Keratinocyte (primary cell): Measurements from ENCODE around the gene TDRKH. TPM values are rescaled to one million over a fixed set of nuclear protein-coding genes. Genes with fewer than 3 reads are reported as not detected.

ENCODE experiments used
- DNase-seq: peaks from one replicate; pipeline ENCODE4 v3.0.0-alpha.2; 2011; ENCODE audit warnings: low read depth, missing footprints, low spot score
- FAIRE-seq: peaks from 2 replicates; lab custom pipeline; 2011; peaks lifted over from hg19 to GRCh38; lab: Jason Lieb, UNC
- H2AFZ ChIP-seq: 2 replicates; pipeline ENCODE4 v1.6.0; 2012; ENCODE audit warnings: low read length, control low read depth, inconsistent platforms; ENCODE audit not compliant: control insufficient read depth
- H3K27ac ChIP-seq: 2 replicates; pipeline ENCODE4 v1.5.1; 2011; ENCODE audit warnings: low read length; ENCODE audit not compliant: control insufficient read depth, insufficient read depth
- H3K27me3 ChIP-seq: 3 replicates; pipeline ENCODE4 v1.6.0; 2011; ENCODE audit warnings: low read length; ENCODE audit not compliant: control insufficient read depth, insufficient read depth; ENCODE audit errors: extremely low read depth
- H3K36me3 ChIP-seq, 2 experiments: 2 replicates in 1 of 2; 3 replicates in 1 of 2; pipeline ENCODE4 v1.5.1; 2011; ENCODE audit warnings: low read length in 2 of 2, mild to moderate bottlenecking in 1 of 2; ENCODE audit not compliant: control insufficient read depth in 2 of 2, insufficient read depth in 2 of 2; ENCODE audit errors: extremely low read depth in 1 of 2
- H3K4me1 ChIP-seq: 3 replicates; pipeline ENCODE4 v1.5.1; 2011; ENCODE audit warnings: low read length; ENCODE audit not compliant: control insufficient read depth, insufficient read depth; ENCODE audit errors: extremely low read depth
- H3K4me2 ChIP-seq: 3 replicates; pipeline ENCODE4 v1.6.0; 2011; ENCODE audit warnings: low read depth, low read length; ENCODE audit not compliant: control insufficient read depth, insufficient read depth; ENCODE audit errors: extremely low read depth
- H3K4me3 ChIP-seq, 3 experiments: fragments of 200-600 bp in 1 of 3; sonication (generic) in 1 of 3; 2 replicates in 2 of 3; 3 replicates in 1 of 3; pipeline ENCODE4 v1.5.1; 2011 to 2016; ENCODE audit warnings: low read length in 3 of 3, mild to moderate bottlenecking in 3 of 3, control low read depth in 2 of 3, inconsistent platforms in 1 of 3, low read depth in 1 of 3, mixed read lengths in 1 of 3, mixed run types in 1 of 3, moderate library complexity in 1 of 3; ENCODE audit not compliant: control insufficient read depth in 2 of 3, insufficient read depth in 2 of 3; ENCODE audit errors: extremely low read depth in 1 of 3
- H3K79me2 ChIP-seq: 2 replicates; pipeline ENCODE4 v1.6.0; 2012; ENCODE audit warnings: low read length; ENCODE audit not compliant: control insufficient read depth, insufficient read depth
- H3K9ac ChIP-seq: 3 replicates; pipeline ENCODE4 v1.6.0; 2011; ENCODE audit warnings: low read length; ENCODE audit not compliant: control insufficient read depth, insufficient read depth; ENCODE audit errors: extremely low read depth
- H3K9me1 ChIP-seq: 3 replicates; pipeline ENCODE4 v1.6.0; 2011; ENCODE audit warnings: low read length; ENCODE audit not compliant: control insufficient read depth, insufficient read depth; ENCODE audit errors: extremely low read depth
- H3K9me3 ChIP-seq: 2 replicates; pipeline ENCODE4 v1.5.1; 2012; ENCODE audit warnings: low read depth, low read length; ENCODE audit not compliant: control insufficient read depth
- H4K20me1 ChIP-seq: 3 replicates; pipeline ENCODE4 v1.6.0; 2011; ENCODE audit warnings: low read length; ENCODE audit not compliant: control insufficient read depth, insufficient read depth; ENCODE audit errors: extremely low read depth
- CTCF ChIP-seq, 3 experiments: IDR thresholded peaks in 1 of 3; conservative IDR thresholded peaks in 1 of 3; optimal IDR thresholded peaks in 1 of 3; 2 replicates in 2 of 3; 3 replicates in 1 of 3; pipeline versions ENCODE3 to v1.5.1; 2011; ENCODE audit warnings: low read length in 3 of 3, mild to moderate bottlenecking in 3 of 3, moderate library complexity in 2 of 3, control low read depth in 1 of 3, inconsistent platforms in 1 of 3; ENCODE audit not compliant: insufficient read depth in 2 of 3; ENCODE audit errors: extremely low read depth in 1 of 3
- EZH2 ChIP-seq: IDR thresholded peaks from one replicate; pipeline ENCODE4 v1.6.1; 2012; ENCODE audit warnings: inconsistent platforms, mild to moderate bottlenecking, low read length, moderate library complexity
- dilution Hi-C: fragments of 300-500 bp; cut with MboI; formaldehyde crosslinking; loops from one replicate; pipeline ENCODE4 v1.7.0; 2020; ENCODE audit warnings: low sequenced_read_pairs; ENCODE audit not compliant: extremely low pct_ligation_motif_present
- polyA plus RNA-seq, 5 experiments: library from polyadenylated mRNA; depleted of rRNA in 3 of 5; stranded (reverse) in 3 of 5; stranded (forward) in 1 of 5; unstranded in 1 of 5; fragments of >200 nt; gene quantifications; 1 replicate in 1 of 5; 2 replicates in 3 of 5; 3 replicates in 1 of 5; pipeline versions ENCODE4 v1.2.1 to v1.2.3, GENCODE V29; 2011 to 2012; ENCODE audit warnings: missing spikeins in 2 of 5, low read depth in 1 of 5, low replicate concordance in 1 of 5

TDRKH gene
- polyA plus RNA-seq, 1 donor (not counting 4 experiments of a cell fraction or from before 2014, with no cell fraction given), result 9.7 TPM

GRCh38 chr1:151813271-151813977 lies 23.1 kb upstream of the TDRKH start:
- no peak for DNase-seq
- Histone ChIP-seq H3K79me2 (no peaks in the 10 kb centered on the region), H3K9ac (no peak overlapping the region), H3K4me2 (no peak overlapping the region), H3K36me3 (no peaks in the 10 kb centered on the region), H4K20me1 (no peaks in the 10 kb centered on the region), H2AFZ (no peak overlapping the region), H3K27ac (no peak overlapping the region), H3K4me3 (no peak overlapping the region), H3K4me1 (peaks cover 8% of the 10 kb centered on the region), H3K27me3 (peaks cover 6% of the 10 kb centered on the region), H3K9me3 (no peaks in the 10 kb centered on the region), H3K9me1 (no peaks in the 10 kb centered on the region)
- no peak for FAIRE-seq
- dilution Hi-C loops, result no loop called here
- TF ChIP-seq CTCF (optimal IDR thresholded peaks at IDR 0.05 in 1 of 3, IDR thresholded peaks at IDR 0.05 in 1 of 3, conservative IDR thresholded peaks at IDR 0.05 in 1 of 3; ENCODE audit: extremely low read depth in 1 of 3, insufficient read depth in 2 of 3, low read length in 3 of 3), result no peak

GRCh38 chr1:151811181-151811580 lies 20.9 kb upstream of the TDRKH start:
- TF ChIP-seq EZH2, result no peak
- TF ChIP-seq CTCF (optimal IDR thresholded peaks at IDR 0.05 in 1 of 3, IDR thresholded peaks at IDR 0.05 in 1 of 3, conservative IDR thresholded peaks at IDR 0.05 in 1 of 3; ENCODE audit: extremely low read depth in 1 of 3, insufficient read depth in 2 of 3, low read length in 3 of 3), result no peak
- Histone ChIP-seq H4K20me1 (no peaks in the 10 kb centered on the region), H3K36me3 (no peaks in the 10 kb centered on the region), H2AFZ (no peak overlapping the region), H3K27ac (no peak overlapping the region), H3K9ac (no peak overlapping the region), H3K4me2 (no peak overlapping the region), H3K9me1 (no peaks in the 10 kb centered on the region), H3K4me3 (no peak overlapping the region), H3K9me3 (no peaks in the 10 kb centered on the region), H3K4me1 (no peaks in the 10 kb centered on the region), H3K79me2 (no peaks in the 10 kb centered on the region), H3K27me3 (peaks cover 15% of the 10 kb centered on the region)
- DNase-seq (no peak), FAIRE-seq (no peak)
- dilution Hi-C loops, result no loop called here
